Stimulated activated naive CD8-positive, alpha-beta T cell treated with anti-CD3 and anti-CD28 coated beads, Interleukin-15, amount 100 ng/mL, for 72 hours (primary cell): ENCODE results near the gene NMNAT1.
"Not testable (repeated sequence)": the region's sequence is repeated elsewhere in the genome, so short reads cannot be mapped to it uniquely, and the experiment has no call there.

Source experiments
- ATAC-seq: fragments of 150-1000 bp; cut with Tn5 transposase; 2 replicates; pipeline ENCODE4 v1.10.0; 2021; ENCODE audit warnings: mild to moderate bottlenecking, moderate library complexity
- DNase-seq, 2 donors: peaks; one replicate each; pipeline ENCODE4 v3.0.0; 2021 to 2022
- H3K27ac Mint-ChIP-seq, 2 donors: one replicate each; pipeline ENCODE4 v1.8.0; 2022; ENCODE audit warnings: mild to moderate bottlenecking in 2 of 2, mixed read lengths in 2 of 2, moderate library complexity in 2 of 2
- H3K27me3 Mint-ChIP-seq: one replicate; pipeline ENCODE4 v1.8.0; 2022; ENCODE audit warnings: mixed read lengths
- H3K4me1 Mint-ChIP-seq: one replicate; pipeline ENCODE4 v1.8.0; 2022; ENCODE audit warnings: mild to moderate bottlenecking, mixed read lengths
- H3K4me3 Mint-ChIP-seq, 2 donors: one replicate each; pipeline ENCODE4 v1.8.0; 2022; ENCODE audit warnings: mild to moderate bottlenecking in 2 of 2, mixed read lengths in 2 of 2, moderate library complexity in 1 of 2
- H3K9me3 Mint-ChIP-seq, 2 donors: one replicate each; pipeline ENCODE4 v1.8.0; 2022; ENCODE audit warnings: mixed read lengths in 2 of 2

NMNAT1 gene

DNA sequence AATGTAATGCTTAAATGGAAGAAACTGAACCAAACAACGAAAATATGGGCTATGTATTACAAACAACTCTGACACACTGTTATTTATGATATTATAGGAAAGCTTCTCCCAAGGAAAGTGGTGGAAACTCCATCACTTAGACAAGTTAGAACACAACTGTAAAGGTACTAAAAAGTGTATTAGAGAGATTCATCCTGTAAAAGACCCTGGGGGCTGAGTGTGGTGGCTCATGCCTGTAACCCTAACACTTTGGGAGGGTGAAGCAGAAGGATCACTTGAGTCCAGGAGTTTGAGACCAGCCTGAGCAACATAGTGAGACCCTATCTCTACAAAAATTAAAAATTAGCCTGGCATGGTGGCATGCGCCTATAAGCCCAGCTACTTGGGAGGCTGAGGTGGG, 82.1 kb downstream of the NMNAT1 start:
- H3K4me1 Mint-ChIP-seq = no peaks in the 10 kb centered on the region
- H3K27me3 Mint-ChIP-seq = no peaks in the 10 kb centered on the region
- no peak overlapping the region for H3K27ac Mint-ChIP-seq
- DNase-seq (no peak), ATAC-seq (no peak)
- H3K4me3 Mint-ChIP-seq = no peak overlapping the region
- no peaks in the 10 kb centered on the region for H3K9me3 Mint-ChIP-seq

DNA sequence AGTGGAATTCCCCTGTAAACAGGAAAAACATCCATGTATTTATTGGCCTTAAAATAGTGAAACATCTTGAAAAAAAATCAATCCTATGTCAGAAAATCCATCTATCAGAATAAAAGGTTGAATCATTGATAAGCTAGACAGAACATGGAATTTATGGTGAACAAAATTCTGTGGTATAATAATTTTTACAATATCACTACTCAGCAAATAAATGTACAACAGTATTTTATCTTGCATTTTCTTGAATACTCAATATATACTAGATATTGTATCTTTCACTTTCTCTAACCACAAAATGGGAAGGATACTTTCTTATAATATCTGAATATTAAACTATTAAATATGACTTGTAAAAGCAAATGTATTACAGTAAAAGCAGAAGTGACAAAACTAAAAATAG, 83.8 kb downstream of the NMNAT1 start:
- H3K27ac Mint-ChIP-seq = no peak overlapping the region
- H3K9me3 Mint-ChIP-seq = no peaks in the 10 kb centered on the region
- DNase-seq (no peak), ATAC-seq (no peak)
- no peak overlapping the region for H3K4me3 Mint-ChIP-seq
- peaks cover 3% of the 10 kb centered on the region for H3K4me1 Mint-ChIP-seq
- H3K27me3 Mint-ChIP-seq = no peaks in the 10 kb centered on the region

DNA sequence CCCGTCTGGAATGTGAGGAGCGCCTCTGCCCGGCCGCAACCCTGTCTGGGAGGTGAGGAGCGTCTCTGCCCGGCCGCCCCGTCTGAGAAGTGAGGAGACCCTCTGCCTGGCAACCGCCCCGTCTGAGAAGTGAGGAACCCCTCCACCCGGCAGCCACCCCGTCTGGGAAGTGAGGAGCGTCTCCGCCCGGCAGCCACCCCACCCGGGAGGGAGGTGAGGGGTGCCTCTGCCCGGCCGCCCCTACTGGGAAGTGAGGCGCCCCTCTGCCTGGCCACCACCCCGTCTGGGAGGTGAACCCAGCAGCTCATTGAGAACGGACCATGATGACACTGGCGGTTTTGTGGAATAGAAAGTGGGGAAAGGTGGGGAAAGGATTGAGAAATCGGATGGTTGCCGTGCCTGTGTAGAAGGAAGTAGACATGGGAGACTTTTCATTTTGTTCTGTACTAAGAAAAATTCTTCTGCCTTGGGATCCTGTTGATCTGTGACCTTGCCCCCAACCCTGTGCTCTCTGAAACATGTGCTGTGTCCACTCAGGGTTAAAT, 85.8 kb downstream of the NMNAT1 start:
- H3K27me3 Mint-ChIP-seq = not testable (repeated sequence)

DNA sequence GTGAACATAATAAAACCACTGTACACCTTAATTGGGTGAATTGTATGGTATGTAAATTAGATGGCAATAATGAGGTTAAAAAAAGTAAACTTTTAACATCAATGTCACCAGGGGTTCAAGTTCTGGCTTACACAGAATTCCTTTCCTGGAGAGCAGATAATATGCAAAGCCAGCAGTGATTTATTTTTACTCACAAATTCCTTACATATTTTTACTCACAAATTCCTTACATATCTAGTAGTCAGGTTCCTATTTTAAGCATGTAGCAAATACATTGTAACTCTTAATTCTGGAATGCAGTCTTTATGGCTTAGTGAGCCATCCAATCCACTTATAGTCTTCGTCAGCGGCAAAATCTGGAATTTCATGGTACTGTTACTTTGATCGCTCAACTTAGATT, 88.2 kb downstream of the NMNAT1 start:
- Mint-ChIP-seq H3K9me3 (no peaks in the 10 kb centered on the region), H3K27me3 (no peaks in the 10 kb centered on the region), H3K27ac (no peak overlapping the region), H3K4me1 (peaks cover 29% of the 10 kb centered on the region), H3K4me3 (no peak overlapping the region)
- no peak for DNase-seq
- no peak for ATAC-seq

More for the DNA sequence above, 85.8 kb downstream of the NMNAT1 start:
- not testable (repeated sequence) for DNase-seq, H3K4me3 Mint-ChIP-seq, H3K9me3 Mint-ChIP-seq, H3K27ac Mint-ChIP-seq, ATAC-seq
- peaks cover 15% of the 10 kb centered on the region for H3K4me1 Mint-ChIP-seq

DNA sequence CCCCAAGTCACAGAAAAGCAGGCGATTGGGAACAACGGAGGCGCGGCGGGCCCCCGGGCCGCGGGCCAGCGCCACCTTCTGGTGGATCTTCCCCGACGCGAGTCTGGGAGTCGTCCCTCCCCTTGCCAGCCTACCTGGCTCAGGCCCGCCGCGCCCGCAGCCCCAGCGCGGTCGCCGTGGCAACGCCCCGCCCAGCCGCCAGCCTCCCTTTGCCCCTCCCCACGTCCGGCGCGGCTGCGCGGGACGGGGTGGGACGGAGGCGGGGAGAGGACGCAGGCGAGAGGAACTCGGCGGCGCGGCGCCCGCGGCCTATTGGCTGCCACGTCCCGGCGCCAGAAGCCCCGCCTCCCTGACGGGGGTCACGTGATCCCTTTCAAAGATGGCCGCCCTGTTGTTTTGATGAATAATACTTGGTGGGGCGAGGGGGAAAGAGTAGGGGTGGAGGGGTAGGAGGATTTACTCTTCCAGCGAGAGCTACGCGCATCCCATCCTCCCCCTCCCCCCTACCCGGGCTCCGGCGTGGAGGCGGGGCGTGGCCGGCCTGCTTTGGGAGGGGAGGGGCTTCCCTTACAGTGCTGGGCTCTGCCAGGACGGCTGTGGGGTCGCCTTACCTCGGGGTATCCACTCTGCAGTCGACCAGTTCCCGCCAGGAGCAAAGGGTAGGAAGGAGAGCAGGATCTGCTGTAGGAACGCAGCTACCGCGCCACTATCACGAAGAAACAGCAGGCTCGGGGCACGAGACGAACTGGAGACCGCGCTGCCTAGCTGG, 89.5 kb downstream of the NMNAT1 start, which contains the start of gene UBE4B:
TSS of gene UBE4B (plus strand) at position 369 of the 769 bp plus-strand sequence. CDS start 713 bp downstream, outside the sequence.
- no peaks in the 10 kb centered on the region for H3K9me3 Mint-ChIP-seq
- no peaks in the 10 kb centered on the region for H3K27me3 Mint-ChIP-seq
- DNase-seq (peak; percentile 99 to 100), ATAC-seq (peak; percentile 98)
- H3K4me1 Mint-ChIP-seq = peaks cover 29% of the 10 kb centered on the region
- H3K27ac Mint-ChIP-seq = peak within 1 kb of the TSS; percentile 98 to 99
- H3K4me3 Mint-ChIP-seq = peak within 1 kb of the TSS; percentile 85 to 98

DNA sequence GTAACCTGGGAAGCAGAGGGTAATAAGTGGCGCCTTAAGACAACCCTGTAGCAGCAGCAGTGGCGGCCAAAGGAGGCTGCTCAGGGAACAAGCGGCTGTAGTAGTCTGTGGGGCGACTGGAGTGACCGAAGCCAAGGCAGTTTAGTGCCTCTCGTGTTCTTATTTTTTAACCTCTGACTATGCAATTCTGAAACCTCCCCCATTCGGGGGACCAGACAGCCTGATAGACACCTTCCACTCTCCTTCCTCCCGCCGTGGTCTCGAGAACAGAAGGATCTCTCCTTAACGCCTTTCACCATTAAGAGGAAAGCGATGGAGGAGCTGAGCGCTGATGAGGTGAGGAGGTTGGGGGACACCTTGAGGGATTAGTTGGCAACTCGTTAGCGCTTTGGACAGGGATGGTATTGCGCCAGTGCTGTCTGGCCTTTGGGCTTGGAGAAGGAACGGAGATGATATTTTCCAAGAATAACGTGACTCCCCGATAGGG, 90.1 kb downstream of the NMNAT1 start:
- DNase-seq (no peak), ATAC-seq (peak; percentile 29)
- Mint-ChIP-seq H3K4me3 (peak overlapping the region; percentile 85 to 98), H3K9me3 (no peaks in the 10 kb centered on the region), H3K27me3 (no peaks in the 10 kb centered on the region), H3K4me1 (peaks cover 29% of the 10 kb centered on the region), H3K27ac (peak overlapping the region; percentile 98 to 99)
